GM21515 (cell line): ENCODE results near the gene CIAO2A.
"Not testable (repeated sequence)": the region's sequence is repeated elsewhere in the genome, so short reads cannot be mapped to it uniquely, and the experiment has no call there.

ENCODE experiments used
- ATAC-seq: cut with Tn5 transposase; IDR thresholded peaks from one replicate; pipeline ENCODE4 v1.9.1; 2021; ENCODE audit not compliant: unreplicated experiment

CIAO2A gene

GRCh38 chr15:64093627-64094417 lies at the start of gene CIAO2A:
CIAO2A (minus strand) TSS chr15:64093838; CDS start chr15:64093768, 70 bp downstream.
- ATAC-seq = peak; percentile 56

DNA sequence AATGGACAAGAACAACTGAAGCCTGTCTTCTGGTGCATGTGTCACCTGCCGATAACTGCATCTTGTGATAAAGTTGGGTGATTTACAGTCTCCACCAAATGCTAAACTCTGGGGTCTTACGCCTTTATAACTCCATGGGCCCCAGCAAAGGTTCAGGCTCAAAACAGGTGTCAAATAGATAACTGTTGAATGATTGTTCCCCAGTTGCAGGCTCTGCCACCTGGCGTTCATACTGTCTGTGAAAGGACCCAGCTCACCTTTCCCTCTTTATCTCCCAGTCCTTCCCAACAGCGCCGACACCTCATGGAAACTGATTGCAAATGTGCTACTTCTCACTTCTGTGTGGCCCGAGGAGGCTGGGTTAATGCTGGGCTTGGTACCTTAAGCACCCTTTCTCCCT lies 49.6 kb upstream of the CIAO2A start:
- no peak for ATAC-seq

DNA sequence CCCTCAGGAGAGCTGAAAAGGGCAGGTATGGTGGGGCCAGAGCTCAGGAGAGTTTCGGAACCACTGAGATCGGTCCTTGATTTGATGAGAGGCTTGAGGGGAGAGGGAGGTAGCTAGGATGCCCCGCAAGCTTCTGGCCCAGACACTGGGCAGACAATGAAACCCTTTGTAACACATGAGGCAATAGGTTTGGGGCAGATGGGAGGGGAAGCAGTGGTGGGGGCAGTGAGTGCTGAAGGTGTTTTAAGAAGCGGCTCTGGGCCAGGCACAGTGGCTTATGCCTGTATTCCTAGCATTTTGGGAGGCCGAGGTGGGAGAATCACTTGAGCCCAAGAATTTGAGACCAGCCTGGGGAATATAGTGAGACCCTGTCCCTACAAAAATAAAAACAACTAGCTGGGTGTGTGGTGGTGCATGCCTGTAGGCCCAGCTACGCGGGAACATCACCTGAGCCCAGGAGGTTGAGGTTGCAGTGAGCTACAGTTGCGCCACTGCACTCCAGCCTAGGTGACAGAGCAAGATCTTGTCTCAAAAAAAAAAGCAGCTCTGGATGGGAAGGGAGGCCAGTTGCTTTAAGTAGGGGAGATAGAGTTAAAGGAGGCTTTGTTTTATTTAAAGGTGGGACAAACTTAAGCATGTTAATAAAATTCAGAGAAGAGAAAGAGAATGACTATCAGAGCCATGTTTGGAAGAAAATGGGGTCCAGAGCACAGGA lies 48.3 kb upstream of the CIAO2A start:
- ATAC-seq = no peak

DNA sequence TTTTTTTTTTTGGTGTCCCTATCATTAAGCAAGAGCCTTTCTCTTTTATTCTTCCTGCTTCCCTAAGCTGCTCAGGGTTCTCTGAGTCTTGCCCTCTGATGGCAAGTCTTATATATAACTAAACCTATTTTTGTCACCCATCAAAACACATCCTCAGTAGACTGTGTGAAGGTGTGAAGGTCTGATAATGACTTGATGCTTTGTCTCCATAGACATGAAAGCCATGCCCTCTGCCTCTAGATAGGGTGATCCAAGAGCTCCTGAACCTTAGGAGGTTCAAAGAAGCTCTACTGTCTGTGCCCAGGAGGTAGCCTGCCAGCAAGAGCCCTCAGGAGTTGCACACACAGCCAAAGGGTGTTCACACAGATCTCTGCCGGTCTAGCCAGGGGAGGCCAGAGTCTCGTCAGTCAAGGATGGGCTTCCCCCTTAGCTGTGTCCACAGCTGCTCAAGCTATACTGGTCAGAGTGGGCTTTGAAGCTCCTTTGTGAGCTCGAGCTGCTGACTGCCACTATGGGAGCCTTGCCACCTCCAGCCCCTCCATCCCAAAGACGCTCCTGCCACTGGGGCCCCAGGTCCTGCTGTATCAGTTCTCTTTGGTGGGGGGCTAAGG lies 44.8 kb upstream of the CIAO2A start:
- ATAC-seq = no peak

- ATAC-seq = no peak
Measured at GRCh38 chr15:64137226-64137833, 43.7 kb upstream of the CIAO2A start.

DNA sequence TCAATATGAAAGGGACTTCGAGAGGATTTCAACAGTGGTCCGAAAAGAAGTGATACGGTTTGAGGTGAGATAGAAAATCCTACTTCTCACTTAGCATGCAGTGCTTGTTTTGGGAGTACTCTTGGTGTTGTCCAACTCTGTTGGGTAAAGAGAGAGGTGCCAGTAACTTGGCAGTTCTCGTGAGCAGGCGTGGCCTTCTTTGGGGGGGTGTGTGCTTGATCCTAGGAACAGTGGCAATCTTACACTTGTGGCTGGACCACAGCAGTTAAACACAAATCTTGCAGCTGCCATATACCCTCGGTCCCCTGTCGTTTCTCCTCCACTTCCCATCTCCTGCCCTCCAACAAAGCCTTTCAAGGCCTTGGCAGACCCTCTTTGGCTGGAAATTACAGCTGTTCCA lies 42.7 kb upstream of the CIAO2A start:
- no peak for ATAC-seq

- no peak for ATAC-seq
Measured at GRCh38 chr15:64134345-64134829, 40.7 kb upstream of the CIAO2A start.

DNA sequence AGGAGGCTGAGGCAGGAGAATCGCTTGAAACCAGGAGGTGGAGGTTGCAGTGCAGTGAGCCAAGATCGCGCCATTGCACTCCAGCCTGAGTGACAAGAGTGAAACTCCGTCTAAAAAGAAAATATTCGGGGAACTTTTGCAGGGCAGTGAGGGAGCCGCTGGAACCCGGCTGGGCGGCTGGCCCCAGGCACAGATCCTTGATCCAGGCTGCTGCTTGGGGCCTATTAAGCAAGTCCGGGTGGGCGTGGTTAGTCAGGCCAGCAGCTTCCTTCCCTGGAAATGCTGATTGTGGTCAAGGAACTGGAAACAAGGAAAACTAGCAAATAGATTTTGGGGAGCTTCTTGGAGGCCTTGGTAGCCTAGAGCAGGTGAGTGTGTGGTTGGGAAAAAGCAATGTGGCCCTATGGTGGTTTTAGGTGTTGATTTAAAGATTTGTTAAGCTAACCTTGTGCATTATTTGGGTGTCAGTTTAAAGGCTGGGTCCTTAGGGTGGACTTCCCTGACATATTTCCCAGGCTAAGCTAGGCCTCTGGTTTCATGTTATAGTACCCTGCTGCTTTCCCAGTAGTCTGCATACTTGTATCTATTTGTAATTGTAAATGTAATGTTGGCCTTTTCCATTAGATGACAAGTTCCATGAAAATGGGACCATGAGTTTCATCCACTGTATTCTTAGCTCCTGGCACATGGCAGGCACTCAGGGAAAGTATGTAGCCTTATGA lies 40.1 kb upstream of the CIAO2A start:
- ATAC-seq = no peak

GRCh38 chr15:64132217-64132616 lies 38.6 kb upstream of the CIAO2A start:
- ATAC-seq = no peak

- ATAC-seq = no peak
Measured at GRCh38 chr15:64131547-64131946, 37.9 kb upstream of the CIAO2A start.

DNA sequence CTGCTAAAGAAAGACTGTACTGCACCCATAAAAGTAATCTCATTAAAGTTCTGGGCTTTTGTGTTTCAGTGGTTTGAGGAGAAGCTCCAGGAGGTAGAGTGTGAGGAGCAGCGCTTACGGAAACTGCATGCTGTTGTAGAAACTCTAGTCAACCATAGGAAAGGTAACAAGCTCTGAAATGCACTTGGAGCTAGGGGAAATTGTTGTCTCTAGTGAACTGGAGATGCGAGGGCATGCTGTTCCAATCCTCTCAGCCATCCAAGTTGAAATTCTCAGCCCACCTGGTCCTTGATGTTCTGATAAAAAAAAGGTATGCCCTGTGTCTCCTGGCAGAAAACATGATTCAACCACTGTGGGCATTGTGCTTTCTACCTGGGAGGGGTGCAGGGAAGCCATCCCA lies 36.5 kb upstream of the CIAO2A start:
- ATAC-seq = no peak

DNA sequence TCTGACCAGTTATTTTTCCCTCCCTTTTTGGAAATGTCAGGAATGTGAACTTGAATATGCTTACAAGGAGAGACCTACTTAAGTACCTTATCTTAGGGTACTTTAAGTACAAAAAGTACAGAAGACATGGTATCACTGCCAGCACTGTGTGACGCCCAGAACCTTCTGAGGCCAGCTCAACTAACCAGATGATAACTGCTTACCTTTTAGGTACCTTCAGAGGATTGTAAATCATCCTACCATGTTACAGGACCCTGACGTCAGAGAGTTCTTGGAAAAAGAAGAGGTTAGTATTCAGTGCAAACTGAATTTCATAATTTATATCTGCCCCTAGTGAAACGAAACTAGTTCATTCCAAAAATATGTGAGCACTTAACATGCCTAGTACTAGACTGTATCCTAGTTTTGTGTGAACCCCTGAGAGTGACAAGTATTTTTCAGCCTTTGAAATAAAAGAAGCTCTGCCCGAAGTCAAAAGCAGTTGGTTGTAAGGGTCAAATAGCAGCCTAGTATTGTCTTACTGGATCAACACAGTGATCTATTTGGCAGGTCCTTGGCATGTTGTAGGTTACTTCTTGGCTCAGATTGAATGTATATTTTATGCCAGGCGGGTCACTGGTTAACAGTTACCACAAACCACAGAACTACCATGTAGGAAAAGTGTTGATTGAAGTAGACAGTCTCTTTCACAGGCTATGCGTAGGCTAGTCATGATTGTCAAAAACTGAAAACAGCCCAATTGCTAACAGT lies 34.1 kb upstream of the CIAO2A start:
- no peak for ATAC-seq

GRCh38 chr15:64125978-64126377 lies 32.3 kb upstream of the CIAO2A start:
- no peak for ATAC-seq

DNA sequence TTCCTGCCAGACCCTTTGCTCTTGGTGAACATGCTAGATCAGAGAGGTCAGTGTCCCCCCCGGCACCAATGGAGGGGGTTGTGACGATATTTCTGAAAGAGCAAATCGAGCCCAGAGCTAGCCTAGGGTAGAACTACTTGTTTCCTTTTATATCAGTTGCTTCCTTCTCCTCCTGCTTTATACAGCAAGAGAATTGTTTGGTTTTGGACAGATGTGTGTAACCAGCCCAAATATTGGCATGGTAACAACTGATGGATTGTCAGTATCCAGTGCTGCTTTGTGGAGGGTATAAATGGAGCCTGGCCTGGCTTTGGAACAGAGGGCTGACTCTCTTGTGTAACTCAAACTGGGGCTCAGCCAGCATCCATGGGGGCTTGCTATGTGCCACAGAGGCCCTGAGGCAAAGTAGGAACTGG lies 29.3 kb upstream of the CIAO2A start:
- ATAC-seq = no peak

DNA sequence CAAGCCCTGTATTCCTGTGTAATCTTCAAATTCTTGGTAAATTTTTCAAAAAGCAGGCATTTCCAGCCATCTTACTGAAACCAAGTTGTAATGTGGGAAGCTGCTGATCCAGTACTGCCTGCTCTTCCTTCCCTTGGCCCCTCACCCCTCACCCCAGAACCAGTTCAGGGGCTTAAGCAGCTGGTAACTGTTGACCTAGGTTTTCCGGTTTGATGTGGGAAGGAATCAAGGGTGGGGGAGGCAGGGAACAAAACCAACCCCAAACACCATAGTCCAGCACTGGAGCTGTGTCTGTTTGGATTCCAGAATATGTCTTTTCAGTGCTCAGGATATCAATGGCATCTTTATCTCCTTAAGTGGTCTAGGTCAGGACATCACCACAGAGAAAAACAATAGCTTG lies 28.8 kb upstream of the CIAO2A start:
- no peak for ATAC-seq

DNA sequence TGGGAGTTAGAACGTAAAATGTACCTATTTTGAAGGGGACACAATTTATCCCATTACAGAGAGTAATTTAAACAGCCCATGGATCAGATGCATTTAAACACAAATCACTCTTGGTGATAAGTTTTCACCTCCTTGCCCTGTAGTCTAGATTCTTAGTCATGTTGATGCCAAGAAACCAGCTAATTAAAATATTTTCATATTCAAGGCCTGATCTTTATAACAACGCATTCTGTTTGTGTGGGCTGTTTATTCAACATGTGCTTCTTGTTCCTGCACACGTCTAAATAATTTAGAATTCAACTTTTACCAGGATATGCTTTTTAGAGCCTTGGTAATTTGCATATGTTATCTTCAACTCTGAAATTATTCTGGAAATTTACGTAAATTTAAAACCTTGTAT lies 28.0 kb upstream of the CIAO2A start:
- ATAC-seq = no peak

GRCh38 chr15:64120322-64120721 lies 26.7 kb upstream of the CIAO2A start:
- not testable (repeated sequence) for ATAC-seq

- no peak for ATAC-seq
Measured at GRCh38 chr15:64117759-64118487, 24.3 kb upstream of the CIAO2A start.

DNA sequence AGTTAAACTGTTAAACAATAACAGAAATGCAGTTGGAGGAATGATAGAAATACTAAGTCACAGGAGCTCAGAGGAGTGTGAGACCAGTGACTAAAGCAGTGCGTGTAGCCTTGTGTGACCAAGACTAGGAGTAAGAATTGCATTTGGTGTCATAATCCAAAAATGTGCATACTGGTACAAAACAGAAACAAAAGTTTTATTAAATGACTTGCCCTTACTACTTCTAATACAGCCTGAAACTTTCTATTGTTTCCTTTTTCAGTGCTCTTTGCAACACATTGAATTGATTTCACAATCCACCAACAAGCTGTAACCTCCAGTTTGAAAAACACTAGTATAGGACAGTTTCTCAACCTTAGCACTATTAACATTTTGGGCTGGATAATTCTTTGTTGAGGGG lies 19.3 kb upstream of the CIAO2A start:
- ATAC-seq = no peak
